ENCODE data around the gene ATP6V0A4. TPM values are rescaled to one million over a fixed set of nuclear protein-coding genes. Genes with fewer than 3 reads are reported as not detected.

The ATP6V0A4 gene
- total RNA-seq, 1 experiment from 2014 or later: not detected

- no peak for ATAC-seq
- no peaks in the 10 kb centered on the region for H3K79me2 ChIP-seq (ENCODE audit: insufficient read depth, low read length)
- H3K36me3 ChIP-seq (ENCODE audit: control insufficient read depth in 1 of 2, insufficient read depth in 2 of 2, low read length in 2 of 2): no peaks in the 10 kb centered on the region
- no peak overlapping the region for H3K27ac ChIP-seq (ENCODE audit: low read depth, low read length)
- H2AFZ ChIP-seq (ENCODE audit: low read depth, low read length, poor library complexity, severe bottlenecking): no peak overlapping the region
- no peaks in the 10 kb centered on the region for H3K9me2 ChIP-seq (ENCODE audit: insufficient read depth)
- ChIA-PET CTCF (no interaction called here), RAD21 (ENCODE audit: low non-redundant PET in 1 of 2, low total read pairs in 2 of 2, uncharacterized antibody in 2 of 2, unreplicated experiment in 2 of 2) (no interaction called here), POLR2A (no interaction called here)
- DNase-seq (ENCODE audit: low read depth, low spot score): no peak
- intact Hi-C loops (cut with micrococcal nuclease): no loop called here
- H4K20me1 ChIP-seq (ENCODE audit: insufficient read depth): no peaks in the 10 kb centered on the region
- H3K9me3 ChIP-seq (ENCODE audit: control insufficient read depth in 1 of 2, insufficient read depth in 1 of 2, low read depth in 1 of 2, low read length in 2 of 2): no peaks in the 10 kb centered on the region
- H3K27me3 ChIP-seq (ENCODE audit: insufficient read depth, low read length): no peaks in the 10 kb centered on the region
- no peak overlapping the region for H3K9ac ChIP-seq (ENCODE audit: low read length)
- no TSS peak for BruUV-seq (replicated peaks)
- H3K4me1 ChIP-seq (ENCODE audit: control insufficient read depth in 1 of 2, insufficient read depth in 2 of 2, low read length in 2 of 2): no peaks in the 10 kb centered on the region
- H3K4me2 ChIP-seq (ENCODE audit: low read length): no peak overlapping the region
- TF ChIP-seq TCF7L2 (IDR thresholded peaks at IDR 0.05; ENCODE audit: borderline replicate concordance, extremely low read depth, insufficient read depth, insufficient read length) (no peak), MAX (IDR thresholded peaks at IDR 0.05) (no peak), JUND (IDR thresholded peaks at IDR 0.05) (no peak), EZH2phosphoT487 (IDR thresholded peaks at IDR 0.05; ENCODE audit: borderline replicate concordance) (no peak), FOSL1 (IDR thresholded peaks at IDR 0.05; ENCODE audit: low read depth) (no peak), SP1 (IDR thresholded peaks at IDR 0.05; ENCODE audit: low read depth) (no peak), SIN3A (IDR thresholded peaks at IDR 0.05; ENCODE audit: low read depth) (no peak), CTCF (IDR thresholded peaks at IDR 0.05 in 2 of 3, conservative IDR thresholded peaks at IDR 0.05 in 1 of 3; ENCODE audit: borderline replicate concordance in 1 of 3, insufficient read depth in 1 of 3, low read depth in 2 of 3, low read length in 2 of 3) (no peak), CBX3 (IDR thresholded peaks at IDR 0.05; ENCODE audit: low read depth) (no peak), ZBTB33 (IDR thresholded peaks at IDR 0.05; ENCODE audit: extremely low read depth, insufficient replicate concordance, low read length) (no peak), ZFX (IDR thresholded peaks at IDR 0.05) (no peak), CEBPB (IDR thresholded peaks at IDR 0.05; ENCODE audit: low read depth) (no peak), ELF1 (IDR thresholded peaks at IDR 0.05; ENCODE audit: borderline replicate concordance, low read depth) (no peak), REST (IDR thresholded peaks at IDR 0.05; ENCODE audit: low read depth) (no peak)
- H3K4me3 ChIP-seq (replicated peaks in 1 of 2; ENCODE audit: low read depth in 1 of 2, low read length in 2 of 2): no peak overlapping the region
Measured at GRCh38 chr7:138668946-138669345, 129.1 kb downstream of the ATP6V0A4 start.
